ENCODE results near the gene MED4. TPM values are rescaled to one million over a fixed set of nuclear protein-coding genes. Genes with fewer than 3 reads are reported as not detected.

The MED4 gene
- total RNA-seq, 4 donors from 2014 or later, result 32.8 to 36.8 (median 34.5) TPM

- Histone ChIP-seq H3K9me3 (no peaks in the 10 kb centered on the region), H3K4me1 (peaks cover 10 to 11% of the 10 kb centered on the region in 2 donors), H3K27ac (no peak overlapping the region), H3K27me3 (no peaks in the 10 kb centered on the region), H3K36me3 (no peaks in the 10 kb centered on the region), H3K4me3 (replicated peaks in 1 of 3) (no peak overlapping the region)
- DNase-seq, result no peak
- intact Hi-C loops (cut with DNase I), result no loop called here
- WGBS, 2 donors, result 42 to 50% methylated on average over 2 of the region's 2 CpGs
- TF ChIP-seq POLR2A (IDR thresholded peaks at IDR 0.05) (no peak), CTCF (IDR thresholded peaks at IDR 0.05) (no peak)
These were observed 36.6 kb upstream of the MED4 start for GRCh38 chr13:48131533-48131932.

- Histone ChIP-seq H3K36me3 (no peaks in the 10 kb centered on the region), H3K4me3 (replicated peaks in 1 of 3) (no peak overlapping the region), H3K9me3 (no peaks in the 10 kb centered on the region), H3K27me3 (no peaks in the 10 kb centered on the region), H3K4me1 (peaks cover 22 to 40% of the 10 kb centered on the region in 2 donors), H3K27ac (peak overlapping the region; percentile 14 to 80 (median 53))
- intact Hi-C loops (cut with DNase I), result loop anchor here (10.0 kb wide), 1 partner anchor 458 kb away; no protein-coding TSS in a partner anchor
- TF ChIP-seq CTCF (IDR thresholded peaks at IDR 0.05) (peak; percentile 35 to 76 (median 60)), POLR2A (IDR thresholded peaks at IDR 0.05) (no peak)
- peak; percentile 19 to 23 for DNase-seq
- WGBS, 2 donors, result 24 to 25% methylated on average over 5 of the region's 5 CpGs
These were observed 32.3 kb upstream of the MED4 start for GRCh38 chr13:48126944-48127830.

- H3K4me1 ChIP-seq, result peaks cover 22 to 50% of the 10 kb centered on the region in 2 donors
- no peaks in the 10 kb centered on the region for H3K9me3 ChIP-seq
- no peaks in the 10 kb centered on the region for H3K36me3 ChIP-seq
- peak; percentile 22 to 42 for DNase-seq
- H3K27me3 ChIP-seq, result no peaks in the 10 kb centered on the region
- H3K4me3 ChIP-seq (replicated peaks in 1 of 3), result no peak overlapping the region
- H3K27ac ChIP-seq, result peak overlapping the region; percentile 16 to 80 (median 76)
- 28 to 33% methylated on average over 7 of the region's 7 CpGs for WGBS, 2 donors
- TF ChIP-seq POLR2A (IDR thresholded peaks at IDR 0.05) (peak in 1 of 2 donors; percentile 15), CTCF (IDR thresholded peaks at IDR 0.05) (no peak)
- intact Hi-C loops (cut with DNase I), result loop anchor here (10.0 kb wide), 1 partner anchor 459 kb away; no protein-coding TSS in a partner anchor
These were observed 30.9 kb upstream of the MED4 start for GRCh38 chr13:48125794-48126228.

- DNase-seq, result no peak
- H3K4me3 ChIP-seq (replicated peaks in 1 of 3), result no peak overlapping the region
- intact Hi-C loops (cut with DNase I), result loop anchor here (10.0 kb wide), 1 partner anchor 461 kb away; no protein-coding TSS in a partner anchor
- H3K9me3 ChIP-seq, result no peaks in the 10 kb centered on the region
- peaks cover 22 to 50% of the 10 kb centered on the region in 2 donors for H3K4me1 ChIP-seq
- 54 to 75% methylated on average over 8 of the region's 8 CpGs for WGBS, 2 donors
- no peaks in the 10 kb centered on the region for H3K36me3 ChIP-seq
- H3K27ac ChIP-seq, result peak overlapping the region in 2 of 3 donors; percentile 45 to 80
- no peaks in the 10 kb centered on the region for H3K27me3 ChIP-seq
- TF ChIP-seq CTCF (IDR thresholded peaks at IDR 0.05), result no peak
- no peak for TF ChIP-seq POLR2A (IDR thresholded peaks at IDR 0.05)
These were observed 28.9 kb upstream of the MED4 start for GRCh38 chr13:48123812-48124211.

GRCh38 chr13:48121733-48122132 is 26.8 kb upstream of the MED4 start:
- no peak overlapping the region for H3K4me3 ChIP-seq (replicated peaks in 1 of 3)
- intact Hi-C loops (cut with DNase I), result loop anchor here (10.0 kb wide), 1 partner anchor 463 kb away; no protein-coding TSS in a partner anchor
- H3K36me3 ChIP-seq, result no peaks in the 10 kb centered on the region
- peaks cover 13 to 41% of the 10 kb centered on the region in 2 donors for H3K4me1 ChIP-seq
- H3K27me3 ChIP-seq, result no peaks in the 10 kb centered on the region
- H3K27ac ChIP-seq, result peak overlapping the region; percentile 40 to 59 (median 59)
- peak; percentile 49 for DNase-seq
- peak in 1 of 2 donors; percentile 28 for TF ChIP-seq POLR2A (IDR thresholded peaks at IDR 0.05)
- no peak for TF ChIP-seq CTCF (IDR thresholded peaks at IDR 0.05)
- no peaks in the 10 kb centered on the region for H3K9me3 ChIP-seq
- WGBS, 2 donors, result 46 to 63% methylated on average over 4 of the region's 4 CpGs

Measured in thyroid gland (tissue), 4 donors.